HUES6 (cell line): ENCODE data around the gene KCNJ3.

Experiments
- H3K27ac ChIP-seq: 2 replicates; pipeline ENCODE4 v1.7.0; 2013; ENCODE audit warnings: low read depth, mild to moderate bottlenecking, low read length, inconsistent platforms
- H3K27me3 ChIP-seq: 2 replicates; pipeline ENCODE4 v1.6.1; 2013; ENCODE audit warnings: low read length; ENCODE audit not compliant: control insufficient read depth, insufficient read depth
- H3K36me3 ChIP-seq: 2 replicates; pipeline ENCODE4 v1.6.1; 2013; ENCODE audit warnings: low read length; ENCODE audit not compliant: control insufficient read depth, insufficient read depth
- H3K4me1 ChIP-seq: 2 replicates; pipeline ENCODE4 v1.6.1; 2013; ENCODE audit warnings: low read length; ENCODE audit not compliant: control insufficient read depth, insufficient read depth
- H3K4me3 ChIP-seq: 2 replicates; pipeline ENCODE4 v1.5.1; 2013; ENCODE audit warnings: low read depth, low read length
- H3K9ac ChIP-seq: one replicate; pipeline ENCODE4 v1.6.1; 2013; ENCODE audit warnings: mild to moderate bottlenecking, low read length
- H3K9me3 ChIP-seq: 2 replicates; pipeline ENCODE4 v1.6.1; 2013; ENCODE audit warnings: low read depth, low read length; ENCODE audit not compliant: control insufficient read depth, insufficient read depth

KCNJ3 gene

GRCh38 chr2:154693741-154694340, 4.7 kb upstream of the KCNJ3 start:
- Histone ChIP-seq H3K4me3 (no peak overlapping the region), H3K27me3 (peaks cover 31% of the 10 kb centered on the region)

GRCh38 chr2:154694881-154695280, 3.6 kb upstream of the KCNJ3 start:
- no peak overlapping the region for H3K4me3 ChIP-seq
- no peak overlapping the region for H3K9ac ChIP-seq
- peaks cover 42% of the 10 kb centered on the region for H3K27me3 ChIP-seq
- no peaks in the 10 kb centered on the region for H3K9me3 ChIP-seq
- no peaks in the 10 kb centered on the region for H3K36me3 ChIP-seq
- H3K27ac ChIP-seq = no peak overlapping the region
- H3K4me1 ChIP-seq = peaks cover 7% of the 10 kb centered on the region

More at GRCh38 chr2:154693741-154694340, 4.7 kb upstream of the KCNJ3 start:
- no peaks in the 10 kb centered on the region for H3K36me3 ChIP-seq
- H3K27ac ChIP-seq = no peak overlapping the region
- H3K9ac ChIP-seq = no peak overlapping the region
- H3K9me3 ChIP-seq = no peaks in the 10 kb centered on the region
- H3K4me1 ChIP-seq = peaks cover 3% of the 10 kb centered on the region

DNA sequence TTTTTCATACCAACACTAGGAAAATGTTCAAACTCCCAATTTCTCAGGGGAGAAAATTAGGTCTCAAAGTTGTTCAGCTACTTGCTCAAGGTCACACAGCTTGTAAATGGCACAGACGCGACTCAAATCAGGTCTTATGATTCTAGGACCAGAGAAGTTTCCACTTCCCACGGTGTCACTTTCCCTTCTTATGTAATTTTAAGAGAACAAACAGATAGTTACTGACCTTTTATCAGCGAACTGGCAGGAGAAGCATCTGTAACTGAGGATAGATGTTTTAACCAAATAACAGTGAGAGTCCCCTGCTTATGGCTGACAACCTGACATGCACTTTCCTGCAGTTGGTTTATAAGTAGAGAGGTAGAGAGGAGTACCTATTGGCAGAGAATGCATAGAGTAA, 2.1 kb upstream of the KCNJ3 start:
- no peak overlapping the region for H3K9ac ChIP-seq
- peaks cover 46% of the 10 kb centered on the region for H3K27me3 ChIP-seq
- no peak overlapping the region for H3K4me3 ChIP-seq
- H3K27ac ChIP-seq = no peak overlapping the region
- peaks cover 7% of the 10 kb centered on the region for H3K4me1 ChIP-seq
- H3K36me3 ChIP-seq = no peaks in the 10 kb centered on the region
- no peaks in the 10 kb centered on the region for H3K9me3 ChIP-seq

GRCh38 chr2:154696810-154697417, 1.6 kb upstream of the KCNJ3 start:
- no peaks in the 10 kb centered on the region for H3K36me3 ChIP-seq
- H3K27me3 ChIP-seq = peaks cover 46% of the 10 kb centered on the region
- no peaks in the 10 kb centered on the region for H3K9me3 ChIP-seq
- no peak overlapping the region for H3K27ac ChIP-seq
- H3K9ac ChIP-seq = peak overlapping the region; percentile 32
- H3K4me3 ChIP-seq = peak overlapping the region; percentile 73
- peaks cover 7% of the 10 kb centered on the region for H3K4me1 ChIP-seq

GRCh38 chr2:154697418-154698252, 860 bp upstream of the KCNJ3 start:
- peak overlapping the region; percentile 32 for H3K9ac ChIP-seq
- H3K36me3 ChIP-seq = no peaks in the 10 kb centered on the region
- H3K4me3 ChIP-seq = peak overlapping the region; percentile 73
- peaks cover 7% of the 10 kb centered on the region for H3K4me1 ChIP-seq
- H3K9me3 ChIP-seq = no peaks in the 10 kb centered on the region
- no peak overlapping the region for H3K27ac ChIP-seq
- peaks cover 46% of the 10 kb centered on the region for H3K27me3 ChIP-seq

DNA sequence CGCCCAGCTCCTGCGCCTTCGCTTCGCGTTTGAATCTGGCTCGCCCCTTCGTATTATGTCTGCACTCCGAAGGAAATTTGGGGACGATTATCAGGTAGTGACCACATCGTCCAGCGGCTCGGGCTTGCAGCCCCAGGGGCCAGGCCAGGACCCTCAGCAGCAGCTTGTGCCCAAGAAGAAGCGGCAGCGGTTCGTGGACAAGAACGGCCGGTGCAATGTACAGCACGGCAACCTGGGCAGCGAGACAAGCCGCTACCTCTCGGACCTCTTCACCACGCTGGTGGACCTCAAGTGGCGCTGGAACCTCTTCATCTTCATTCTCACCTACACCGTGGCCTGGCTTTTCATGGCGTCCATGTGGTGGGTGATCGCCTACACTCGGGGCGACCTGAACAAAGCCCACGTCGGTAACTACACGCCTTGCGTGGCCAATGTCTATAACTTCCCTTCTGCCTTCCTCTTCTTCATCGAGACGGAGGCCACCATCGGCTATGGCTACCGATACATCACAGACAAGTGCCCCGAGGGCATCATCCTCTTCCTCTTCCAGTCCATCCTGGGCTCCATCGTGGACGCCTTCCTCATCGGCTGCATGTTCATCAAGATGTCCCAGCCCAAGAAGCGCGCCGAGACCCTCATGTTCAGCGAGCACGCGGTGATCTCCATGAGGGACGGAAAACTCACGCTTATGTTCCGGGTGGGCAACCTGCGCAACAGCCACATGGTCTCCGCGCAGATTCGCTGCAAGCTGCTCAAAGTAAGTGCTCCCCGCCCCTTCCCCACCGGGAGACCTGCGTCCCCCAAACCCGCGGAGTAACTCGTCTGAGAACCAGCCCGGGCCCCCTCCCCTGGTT, 453 bp downstream of the KCNJ3 start:
- Histone ChIP-seq H3K4me3 (peak overlapping the region; percentile 73), H3K9ac (no peak overlapping the region), H3K9me3 (no peaks in the 10 kb centered on the region), H3K27ac (no peak overlapping the region), H3K36me3 (no peaks in the 10 kb centered on the region), H3K4me1 (peaks cover 7% of the 10 kb centered on the region), H3K27me3 (peaks cover 46% of the 10 kb centered on the region)

- Histone ChIP-seq H3K36me3 (no peaks in the 10 kb centered on the region), H3K4me3 (peak overlapping the region; percentile 73), H3K27ac (no peak overlapping the region), H3K9me3 (no peaks in the 10 kb centered on the region), H3K4me1 (peaks cover 7% of the 10 kb centered on the region), H3K9ac (no peak overlapping the region), H3K27me3 (peaks cover 46% of the 10 kb centered on the region)
These were observed 1.1 kb downstream of the KCNJ3 start for GRCh38 chr2:154699575-154699930.

- H3K9me3 ChIP-seq = no peaks in the 10 kb centered on the region
- no peak overlapping the region for H3K4me3 ChIP-seq
- no peak overlapping the region for H3K9ac ChIP-seq
- H3K36me3 ChIP-seq = no peaks in the 10 kb centered on the region
- H3K4me1 ChIP-seq = peaks cover 7% of the 10 kb centered on the region
- H3K27ac ChIP-seq = no peak overlapping the region
- peaks cover 46% of the 10 kb centered on the region for H3K27me3 ChIP-seq
These were observed 1.6 kb downstream of the KCNJ3 start for GRCh38 chr2:154700136-154700535.

- Histone ChIP-seq H3K9ac (no peak overlapping the region), H3K9me3 (no peaks in the 10 kb centered on the region), H3K27me3 (peaks cover 3% of the 10 kb centered on the region; the same call in 1 of the 2 replicates), H3K27ac (no peak overlapping the region), H3K4me3 (no peak overlapping the region), H3K4me1 (no peaks in the 10 kb centered on the region), H3K36me3 (no peaks in the 10 kb centered on the region)
These were observed 6.5 kb downstream of the KCNJ3 start for GRCh38 chr2:154704991-154705390.

GRCh38 chr2:154706660-154707059, 8.2 kb downstream of the KCNJ3 start:
- H3K9me3 ChIP-seq = no peaks in the 10 kb centered on the region
- no peaks in the 10 kb centered on the region for H3K27me3 ChIP-seq
- no peak overlapping the region for H3K9ac ChIP-seq
- no peak overlapping the region for H3K27ac ChIP-seq
- H3K4me3 ChIP-seq = no peak overlapping the region
- H3K36me3 ChIP-seq = no peaks in the 10 kb centered on the region
- no peaks in the 10 kb centered on the region for H3K4me1 ChIP-seq
